OCI-LY7 (cell line): ENCODE results near the gene DCAKD. TPM values are rescaled to one million over a fixed set of nuclear protein-coding genes. Genes with fewer than 3 reads are reported as not detected.

Source experiments
- BruUV-seq: library from RNA; stranded (reverse); fragments of 400-500 nt; replicated peaks from 2 replicates; lab custom pipeline; 2021; lab: Mats Ljungman, UMichigan
- CTCF ChIA-PET: fragments of 300-600 bp; sonication (Branson Sonifier 250); formaldehyde crosslinking; loops from one replicate; lab custom pipeline; 2022; ENCODE audit warnings: antibody characterized with exemption; ENCODE audit not compliant: unreplicated experiment; lab: Charles Lee
- POLR2A ChIA-PET: fragments of 300-600 bp; sonication (Branson Sonifier 250); formaldehyde crosslinking; loops from one replicate; lab custom pipeline; 2022; ENCODE audit warnings: antibody characterized with exemption; lab: Charles Lee
- DNase-seq: peaks from one replicate; pipeline ENCODE4 v3.0.0-alpha.2; 2015; ENCODE audit warnings: low spot score
- H2AFZ ChIP-seq: fragments of 200-600 bp; sonication (generic), shearing (Covaris generic); 2 replicates; pipeline ENCODE4 v1.6.1; 2014; ENCODE audit warnings: mild to moderate bottlenecking, antibody characterized with exemption, low read length, moderate library complexity
- H3K27ac ChIP-seq: fragments of 200-600 bp; sonication (generic); 2 replicates; pipeline ENCODE4 v1.5.1; 2014; ENCODE audit warnings: mixed run types, low read depth, mild to moderate bottlenecking, moderate library complexity, low read length, inconsistent platforms; ENCODE audit not compliant: poor library complexity, severe bottlenecking
- H3K36me3 ChIP-seq: fragments of 200-600 bp; sonication (generic); 2 replicates; pipeline ENCODE4 v1.6.1; 2014; ENCODE audit warnings: mild to moderate bottlenecking, antibody characterized with exemption, low read length, moderate library complexity, mixed read lengths; ENCODE audit not compliant: insufficient read depth
- H3K4me1 ChIP-seq: fragments of 200-600 bp; sonication (generic); 2 replicates; pipeline ENCODE4 v1.5.1; 2014; ENCODE audit warnings: mild to moderate bottlenecking, low read length; ENCODE audit not compliant: insufficient read depth, poor library complexity, severe bottlenecking
- H3K4me2 ChIP-seq: fragments of 200-600 bp; sonication (generic); 2 replicates; pipeline ENCODE4 v1.6.1; 2014; ENCODE audit warnings: mild to moderate bottlenecking, low read length
- H3K4me3 ChIP-seq: fragments of 200-600 bp; sonication (generic); 2 replicates; pipeline ENCODE4 v1.5.1; 2014; ENCODE audit warnings: mild to moderate bottlenecking, low read depth, low read length; ENCODE audit not compliant: poor library complexity, severe bottlenecking
- H3K79me2 ChIP-seq: fragments of 200-600 bp; sonication (generic); 2 replicates; pipeline ENCODE4 v1.6.1; 2016; ENCODE audit warnings: low read depth, mild to moderate bottlenecking, low read length, moderate library complexity, mixed read lengths; ENCODE audit not compliant: insufficient read depth
- H3K9me2 ChIP-seq: fragments of 200-600 bp; sonication (generic); 2 replicates; pipeline ENCODE4 v1.6.1; 2016; ENCODE audit warnings: mild to moderate bottlenecking, low read length, mixed read lengths; ENCODE audit not compliant: insufficient read depth
- H3K9me3 ChIP-seq: fragments of 200-600 bp; sonication (generic); 2 replicates; pipeline ENCODE4 v1.6.1; 2014; ENCODE audit warnings: mild to moderate bottlenecking, mixed run types, low read length, mixed read lengths
- H4K20me1 ChIP-seq: fragments of 200-600 bp; sonication (generic); 2 replicates; pipeline ENCODE4 v1.6.1; 2014; ENCODE audit warnings: mild to moderate bottlenecking, antibody characterized with exemption, low read length, moderate library complexity, mixed read lengths; ENCODE audit not compliant: insufficient read depth
- EZH2phosphoT487 ChIP-seq: fragments of 200-600 bp; sonication (generic); IDR thresholded peaks from 2 replicates; pipeline ENCODE4 v1.6.1; 2018; ENCODE audit warnings: low read depth, borderline replicate concordance, mild to moderate bottlenecking, mixed run types, antibody characterized with exemption, low read length, moderate library complexity, mixed read lengths
- intact Hi-C: fragments of 100-400 bp; cut with micrococcal nuclease; formaldehyde crosslinking; loops from one replicate; pipeline ENCODE4 v1.10.0; 2022; ENCODE audit not compliant: unreplicated experiment
- total RNA-seq, 2 experiments: library from RNA; depleted of rRNA in 1 of 2; stranded (reverse); fragments of >200 nt in 1 of 2; shearing (Covaris generic) in 1 of 2; gene quantifications; 2 replicates each; pipeline ENCODE4 v1.2.3, GENCODE V29; 2014 to 2022
- TF ChIP-seq, protein P1 (sequence below): fragments of 200-600 bp; sonication (generic); conservative IDR thresholded peaks from 2 replicates; pipeline ENCODE4 v1.5.1; 2014; ENCODE audit warnings: mild to moderate bottlenecking, antibody characterized with exemption, low read length, moderate library complexity, mixed read lengths

The DCAKD gene
- total RNA-seq, 2 experiments from 2014 or later: 40.8 to 45.6 TPM

DNA sequence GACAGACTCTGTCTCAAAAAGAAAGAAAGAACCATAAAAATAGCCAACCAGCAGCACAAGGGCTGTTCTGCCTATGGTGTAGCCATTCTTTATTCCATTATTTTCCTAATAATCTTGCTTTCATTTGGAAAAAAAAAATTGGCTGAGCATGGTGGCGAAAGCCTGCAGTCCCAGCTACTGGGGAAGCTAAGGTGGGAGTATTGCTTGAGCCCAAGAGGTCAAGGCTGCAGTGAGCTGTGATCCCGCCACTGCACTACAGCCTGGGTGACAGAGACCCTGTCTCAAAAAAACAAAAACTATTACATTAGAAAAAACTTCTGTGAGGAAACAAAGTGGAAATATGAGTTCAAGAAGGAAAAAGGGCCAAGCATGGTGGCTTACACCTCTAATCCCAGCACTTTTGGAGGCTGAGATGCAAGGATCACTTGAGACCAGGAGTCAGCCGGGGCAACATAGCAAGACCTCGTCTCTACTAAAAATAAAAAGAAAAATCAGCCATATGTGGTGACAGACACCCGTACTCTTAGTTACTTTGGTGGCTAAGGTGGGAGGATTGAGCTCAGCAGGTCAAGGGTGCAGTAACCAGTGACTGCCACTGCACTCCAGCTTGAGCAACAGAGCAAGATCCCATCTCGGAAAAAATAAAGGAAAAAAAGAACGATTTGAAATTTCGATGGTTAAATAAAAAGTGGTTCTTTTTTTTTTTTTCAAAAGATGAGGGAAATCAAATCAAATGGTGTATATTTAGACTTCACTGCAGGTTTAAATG lies 2.5 kb downstream of the DCAKD start:
- intact Hi-C loops: no loop called here
- no peak overlapping the region for H3K27ac ChIP-seq

DNA sequence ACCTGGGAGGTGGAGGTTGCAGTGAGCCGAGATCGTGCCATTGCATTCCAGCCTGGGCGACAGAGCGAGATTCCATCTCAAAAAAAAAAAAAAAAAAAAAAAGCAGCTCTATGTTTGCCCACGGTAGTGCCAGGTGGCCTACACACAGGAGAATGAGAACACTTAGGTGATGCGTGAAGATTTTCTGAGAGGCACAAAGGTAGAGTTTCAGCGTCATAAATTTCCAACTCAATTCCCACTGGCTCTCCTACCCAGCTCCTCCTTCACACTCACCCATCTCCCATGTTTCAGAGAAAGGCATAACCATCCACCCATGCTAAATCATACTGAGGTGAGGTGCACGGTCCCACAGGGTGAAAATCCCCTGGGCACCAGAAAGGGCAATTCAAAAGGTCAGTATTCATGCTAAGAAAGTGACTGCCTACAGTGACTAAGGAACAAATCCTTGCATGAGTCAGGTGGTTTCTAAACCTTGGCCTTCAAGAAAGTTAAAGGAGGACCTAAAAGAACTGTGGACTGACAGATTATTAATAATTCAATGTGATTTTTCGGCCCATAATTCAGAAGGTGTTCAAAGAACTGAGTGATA lies 4.8 kb downstream of the DCAKD start:
- no peak overlapping the region for H3K4me3 ChIP-seq
- intact Hi-C loops: no loop called here
- TF ChIP-seq EZH2phosphoT487: no peak
- TF ChIP-seq, protein P1, sequence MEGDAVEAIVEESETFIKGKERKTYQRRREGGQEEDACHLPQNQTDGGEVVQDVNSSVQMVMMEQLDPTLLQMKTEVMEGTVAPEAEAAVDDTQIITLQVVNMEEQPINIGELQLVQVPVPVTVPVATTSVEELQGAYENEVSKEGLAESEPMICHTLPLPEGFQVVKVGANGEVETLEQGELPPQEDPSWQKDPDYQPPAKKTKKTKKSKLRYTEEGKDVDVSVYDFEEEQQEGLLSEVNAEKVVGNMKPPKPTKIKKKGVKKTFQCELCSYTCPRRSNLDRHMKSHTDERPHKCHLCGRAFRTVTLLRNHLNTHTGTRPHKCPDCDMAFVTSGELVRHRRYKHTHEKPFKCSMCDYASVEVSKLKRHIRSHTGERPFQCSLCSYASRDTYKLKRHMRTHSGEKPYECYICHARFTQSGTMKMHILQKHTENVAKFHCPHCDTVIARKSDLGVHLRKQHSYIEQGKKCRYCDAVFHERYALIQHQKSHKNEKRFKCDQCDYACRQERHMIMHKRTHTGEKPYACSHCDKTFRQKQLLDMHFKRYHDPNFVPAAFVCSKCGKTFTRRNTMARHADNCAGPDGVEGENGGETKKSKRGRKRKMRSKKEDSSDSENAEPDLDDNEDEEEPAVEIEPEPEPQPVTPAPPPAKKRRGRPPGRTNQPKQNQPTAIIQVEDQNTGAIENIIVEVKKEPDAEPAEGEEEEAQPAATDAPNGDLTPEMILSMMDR: no peak
- H3K9me2 ChIP-seq: no peaks in the 10 kb centered on the region
- H3K79me2 ChIP-seq: peaks cover 36% of the 10 kb centered on the region
- no peak for DNase-seq
- no peak overlapping the region for H3K4me2 ChIP-seq
- H4K20me1 ChIP-seq: no peaks in the 10 kb centered on the region
- no peaks in the 10 kb centered on the region for H3K36me3 ChIP-seq
- ChIA-PET POLR2A (interaction anchor here (0.6 to 1.0 kb wide), 2 partner anchors 8 to 63 kb away, joined by 3 read pairs; no protein-coding TSS in a partner anchor), CTCF (no interaction called here)
- H3K27ac ChIP-seq: no peak overlapping the region
- H3K4me1 ChIP-seq: peaks cover 9% of the 10 kb centered on the region
- BruUV-seq: TSS peak; percentile 40
- no peaks in the 10 kb centered on the region for H3K9me3 ChIP-seq
- H2AFZ ChIP-seq: no peak overlapping the region

More for the DNA sequence above, 2.5 kb downstream of the DCAKD start:
- Histone ChIP-seq H3K36me3 (no peaks in the 10 kb centered on the region), H3K79me2 (peaks cover 36% of the 10 kb centered on the region), H3K9me3 (no peaks in the 10 kb centered on the region), H3K4me3 (no peak overlapping the region), H3K4me2 (no peak overlapping the region), H2AFZ (no peak overlapping the region), H4K20me1 (no peaks in the 10 kb centered on the region), H3K9me2 (no peaks in the 10 kb centered on the region), H3K4me1 (peaks cover 19% of the 10 kb centered on the region)
- peak; percentile 19 for DNase-seq
- TF ChIP-seq EZH2phosphoT487: no peak
- TF ChIP-seq, protein P1: peak; percentile 56
- TSS peak; percentile 38 for BruUV-seq
- POLR2A ChIA-PET: interaction anchor here (0.6 to 2.6 kb wide), 7 partner anchors 9 to 318 kb away, joined by 3 to 21 read pairs (median 4); partner anchors contain the start of genes C1QL1 and NMT1
- CTCF ChIA-PET: interaction anchor here (0.5 kb wide), 1 partner anchor 198 kb away, joined by 4 read pairs; no protein-coding TSS in a partner anchor
